SK-N-SH (cell line): ENCODE results near the gene GJA9. TPM values are rescaled to one million over a fixed set of nuclear protein-coding genes. Genes with fewer than 3 reads are reported as not detected.

Experiments
- CTCF ChIA-PET: fragments of 300-600, 350-600 bp; formaldehyde crosslinking; extraction: SDS; loops from one replicate; lab custom pipeline; 2021; lab: Yijun Ruan, JAX
- POLR2A ChIA-PET: fragments of 350-600 bp; sonication (Branson Sonifier 250); formaldehyde crosslinking; extraction: SDS; loops from one replicate; lab custom pipeline; 2020; ENCODE audit warnings: antibody characterized with exemption, inconsistent platforms; lab: Yijun Ruan, JAX
- DNase-seq: peaks from one replicate; pipeline ENCODE4 v3.0.0; 2012
- H2AFZ ChIP-seq: fragments of 200-600 bp; sonication (generic); 2 replicates; pipeline ENCODE4 v1.8.1; 2016; ENCODE audit warnings: antibody characterized with exemption, mild to moderate bottlenecking, low read depth
- H3F3A ChIP-seq: fragments of 200-600 bp; sonication (generic); replicated peaks from 2 replicates; pipeline ENCODE3; 2016; ENCODE audit warnings: antibody characterized with exemption, mild to moderate bottlenecking; ENCODE audit not compliant: insufficient read depth
- H3K27ac ChIP-seq, 2 experiments: fragments of 200-500 bp in 1 of 2; fragments of 200-600 bp in 1 of 2; sonication (Bioruptor generic) in 1 of 2; sonication (generic), shearing (Covaris generic) in 1 of 2; 2 replicates each; pipeline versions ENCODE4 v1.5.1 to v1.6.1; 2014 to 2016; ENCODE audit warnings: low read depth in 2 of 2, inconsistent platforms in 1 of 2, low read length in 1 of 2, mild to moderate bottlenecking in 1 of 2, mixed read lengths in 1 of 2
- H3K27me3 ChIP-seq: fragments of 200-600 bp; sonication (generic), shearing (Covaris generic); 2 replicates; pipeline ENCODE4 v1.6.1; 2016; ENCODE audit warnings: mixed run types; ENCODE audit not compliant: insufficient read depth
- H3K36me3 ChIP-seq, 2 experiments: fragments of 200-500 bp in 1 of 2; fragments of 200-600 bp in 1 of 2; sonication (Bioruptor generic) in 1 of 2; sonication (generic) in 1 of 2; replicated peaks in 1 of 2; 2 replicates each; pipeline versions ENCODE3 to v1.5.1; 2014 to 2016; ENCODE audit warnings: low read length in 1 of 2, mild to moderate bottlenecking in 1 of 2; ENCODE audit not compliant: insufficient read depth in 2 of 2, control insufficient read depth in 1 of 2
- H3K4me1 ChIP-seq, 2 experiments: fragments of 200-500 bp in 1 of 2; fragments of 200-600 bp in 1 of 2; sonication (Bioruptor generic) in 1 of 2; sonication (generic), shearing (Covaris generic) in 1 of 2; 2 replicates each; pipeline versions ENCODE4 v1.5.1 to v1.6.1; 2014 to 2016; ENCODE audit warnings: low read depth in 1 of 2, low read length in 1 of 2, mixed run types in 1 of 2; ENCODE audit not compliant: insufficient read depth in 2 of 2, control insufficient read depth in 1 of 2
- H3K4me2 ChIP-seq: fragments of 200-600 bp; sonication (generic), shearing (Covaris generic); 2 replicates; pipeline ENCODE4 v1.6.1; 2017; ENCODE audit warnings: mixed run types
- H3K4me3 ChIP-seq, 2 experiments: fragments of 200-500 bp in 1 of 2; fragments of 200-600 bp in 1 of 2; sonication (Bioruptor generic) in 1 of 2; sonication (generic), shearing (Covaris generic) in 1 of 2; 2 replicates each; pipeline versions ENCODE4 v1.5.1 to v1.8.1; 2014 to 2016; ENCODE audit warnings: low read depth in 2 of 2, inconsistent platforms in 1 of 2, low read length in 1 of 2, mild to moderate bottlenecking in 1 of 2, mixed read lengths in 1 of 2, moderate library complexity in 1 of 2
- H3K79me2 ChIP-seq: fragments of 200-600 bp; sonication (generic); 2 replicates; pipeline ENCODE4 v1.8.1; 2017; ENCODE audit warnings: mild to moderate bottlenecking; ENCODE audit not compliant: insufficient read depth
- H3K9ac ChIP-seq: fragments of 200-600 bp; sonication (generic); 2 replicates; pipeline ENCODE4 v1.6.1; 2017; ENCODE audit warnings: mixed run types
- H3K9me2 ChIP-seq: fragments of 200-600 bp; sonication (generic); 2 replicates; pipeline ENCODE4 v1.6.1; 2017; ENCODE audit warnings: mixed run types
- H3K9me3 ChIP-seq: fragments of 200-600 bp; sonication (generic); 2 replicates; pipeline ENCODE4 v1.6.1; 2017; ENCODE audit warnings: mixed run types, mild to moderate bottlenecking, moderate library complexity
- H4K20me1 ChIP-seq: fragments of 200-600 bp; sonication (generic); 2 replicates; pipeline ENCODE4 v1.6.1; 2017; ENCODE audit warnings: mild to moderate bottlenecking, mixed run types; ENCODE audit not compliant: insufficient read depth
- EZH2phosphoT487 ChIP-seq: fragments of 200-600 bp; sonication (generic); IDR thresholded peaks from 2 replicates; pipeline ENCODE4 v1.6.1; 2017; ENCODE audit warnings: low read depth, mixed run types, mild to moderate bottlenecking, antibody characterized with exemption, moderate library complexity, borderline replicate concordance
- FOSL2 ChIP-seq: IDR thresholded peaks from 2 replicates; pipeline ENCODE4 v1.4.0; 2012; ENCODE audit warnings: low read depth, mild to moderate bottlenecking, moderate library complexity, borderline replicate concordance
- FOXM1 ChIP-seq: IDR thresholded peaks from 2 replicates; pipeline ENCODE4 v1.4.0; 2012; ENCODE audit warnings: low read depth, mild to moderate bottlenecking
- GABPA ChIP-seq: IDR thresholded peaks from 2 replicates; pipeline ENCODE4 v1.4.0; 2012; ENCODE audit warnings: low read depth, mild to moderate bottlenecking
- IRF3 ChIP-seq: fragments of 150-350 bp; IDR thresholded peaks from 2 replicates; pipeline ENCODE4 v1.6.1; 2016; ENCODE audit warnings: mild to moderate bottlenecking, low read depth, low read length
- REST ChIP-seq: IDR thresholded peaks from 2 replicates; pipeline ENCODE4 v1.6.1; 2012; ENCODE audit warnings: mild to moderate bottlenecking, low read depth, low read length, moderate library complexity
- RXRA ChIP-seq: IDR thresholded peaks from 2 replicates; pipeline ENCODE4 v1.4.0; 2012; ENCODE audit warnings: low read depth, mild to moderate bottlenecking, borderline replicate concordance
- SMC3 ChIP-seq: IDR thresholded peaks from 2 replicates; pipeline ENCODE4 v1.6.1; 2012; ENCODE audit warnings: low read depth, low read length, improper control_type of control experiment
- TEAD4 ChIP-seq: IDR thresholded peaks from 2 replicates; pipeline ENCODE4 v1.4.0; 2012; ENCODE audit warnings: mild to moderate bottlenecking, borderline replicate concordance; ENCODE audit not compliant: insufficient read depth
- ZBTB33 ChIP-seq: IDR thresholded peaks from 2 replicates; pipeline ENCODE4 v1.4.0; 2012; ENCODE audit warnings: low read depth, borderline replicate concordance
- WGBS: methylation state at CpG from one replicate; pipeline ENCODE4 v1.1.6; 2017; ENCODE audit warnings: low lambda C conversion rate; 5-methylcytosine and 5-hydroxymethylcytosine counted together
- polyA plus RNA-seq, 3 experiments: library from polyadenylated mRNA; depleted of rRNA; stranded (reverse); fragments of >200 nt; gene quantifications; 2 replicates each; pipeline ENCODE4 v1.2.3, GENCODE V29; 2012
- TF ChIP-seq, protein P1 (sequence below): IDR thresholded peaks from 2 replicates; pipeline ENCODE4 v1.4.0; 2012; ENCODE audit warnings: low read depth
- TF ChIP-seq, protein P2 (sequence below): IDR thresholded peaks from 2 replicates; pipeline ENCODE4 v1.4.0; 2012; ENCODE audit warnings: low read depth, borderline replicate concordance

The GJA9 gene
- polyA plus RNA-seq, 1 of the 3 experiments (the other 2 are of a cell fraction), result not detected

GRCh38 chr1:38898653-38899230 lies 17.4 kb upstream of the GJA9 start:
- Histone ChIP-seq H3K36me3 (no peaks in the 10 kb centered on the region), H3K4me2 (no peak overlapping the region), H3K9ac (no peak overlapping the region), H3K9me2 (no peaks in the 10 kb centered on the region), H3K27me3 (no peaks in the 10 kb centered on the region), H3K9me3 (no peaks in the 10 kb centered on the region), H3K4me1 (no peaks in the 10 kb centered on the region), H3F3A (no peaks in the 10 kb centered on the region), H3K27ac (no peak overlapping the region), H3K4me3 (no peak overlapping the region), H3K79me2 (no peaks in the 10 kb centered on the region), H4K20me1 (no peaks in the 10 kb centered on the region), H2AFZ (no peak overlapping the region)
- DNase-seq, result no peak
- TF ChIP-seq TEAD4 (no peak), EZH2phosphoT487 (no peak), IRF3 (no peak), FOSL2 (no peak)
- TF ChIP-seq, protein P1, sequence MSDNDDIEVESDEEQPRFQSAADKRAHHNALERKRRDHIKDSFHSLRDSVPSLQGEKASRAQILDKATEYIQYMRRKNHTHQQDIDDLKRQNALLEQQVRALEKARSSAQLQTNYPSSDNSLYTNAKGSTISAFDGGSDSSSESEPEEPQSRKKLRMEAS, result no peak
- ChIA-PET CTCF (no interaction called here), POLR2A (no interaction called here)

DNA sequence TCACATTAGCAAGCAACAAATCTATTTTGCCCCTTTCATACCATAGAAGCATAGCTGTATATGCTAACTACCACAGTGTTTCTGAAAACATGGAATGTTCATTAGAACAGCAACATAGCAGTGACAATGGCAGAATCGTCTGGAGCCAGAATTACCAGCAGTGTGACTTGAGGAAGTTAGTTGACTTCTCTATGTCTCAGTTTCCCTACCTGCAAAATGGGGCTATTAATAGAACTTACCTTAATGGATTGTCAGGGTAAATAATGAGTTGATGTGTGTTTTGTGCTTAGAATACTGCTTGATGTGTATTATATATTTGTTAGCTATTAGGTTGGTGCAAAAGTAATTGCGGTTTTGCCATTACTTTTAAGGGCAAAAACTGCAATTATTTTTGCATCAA lies 14.8 kb upstream of the GJA9 start:
- no peak overlapping the region for H3K4me3 ChIP-seq
- no peak overlapping the region for H3K9ac ChIP-seq
- no peak overlapping the region for H3K27ac ChIP-seq
- CTCF ChIA-PET, result interaction anchor here (0.8 to 1.5 kb wide), 2 partner anchors 194 to 195 kb away, joined by 3 read pairs; no protein-coding TSS in a partner anchor
- no peaks in the 10 kb centered on the region for H4K20me1 ChIP-seq
- no peaks in the 10 kb centered on the region for H3K9me3 ChIP-seq
- no peaks in the 10 kb centered on the region for H3K4me1 ChIP-seq
- no peaks in the 10 kb centered on the region for H3K36me3 ChIP-seq
- TF ChIP-seq FOXM1, result no peak
- TF ChIP-seq GABPA, result no peak
- TF ChIP-seq, protein P2, sequence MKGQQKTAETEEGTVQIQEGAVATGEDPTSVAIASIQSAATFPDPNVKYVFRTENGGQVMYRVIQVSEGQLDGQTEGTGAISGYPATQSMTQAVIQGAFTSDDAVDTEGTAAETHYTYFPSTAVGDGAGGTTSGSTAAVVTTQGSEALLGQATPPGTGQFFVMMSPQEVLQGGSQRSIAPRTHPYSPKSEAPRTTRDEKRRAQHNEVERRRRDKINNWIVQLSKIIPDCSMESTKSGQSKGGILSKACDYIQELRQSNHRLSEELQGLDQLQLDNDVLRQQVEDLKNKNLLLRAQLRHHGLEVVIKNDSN, result no peak
- no peak for TF ChIP-seq SMC3
- no peak for TF ChIP-seq ZBTB33
- TF ChIP-seq FOSL2, result no peak
- no peak for TF ChIP-seq REST
- TF ChIP-seq RXRA, result no peak
- WGBS, result 85% methylated on average over 2 of the region's 2 CpGs
- peaks cover 10% of the 10 kb centered on the region for H3F3A ChIP-seq
- H3K79me2 ChIP-seq, result no peaks in the 10 kb centered on the region
- DNase-seq, result no peak
- no peak overlapping the region for H2AFZ ChIP-seq
- H3K4me2 ChIP-seq, result no peak overlapping the region
- no peaks in the 10 kb centered on the region for H3K9me2 ChIP-seq
- POLR2A ChIA-PET, result no interaction called here
- no peaks in the 10 kb centered on the region for H3K27me3 ChIP-seq
